GM12891 (cell line): Measurements from ENCODE around the gene LMOD2.

Experiments used
- POLR2A ChIP-seq: IDR thresholded peaks from 2 replicates; pipeline ENCODE4 v1.6.1; 2011; ENCODE audit warnings: low read depth, low read length, control low read depth
- SPI1 ChIP-seq: IDR thresholded peaks from 2 replicates; pipeline ENCODE4 v1.6.1; 2011; ENCODE audit warnings: low read depth, low read length, control low read depth

DNA sequence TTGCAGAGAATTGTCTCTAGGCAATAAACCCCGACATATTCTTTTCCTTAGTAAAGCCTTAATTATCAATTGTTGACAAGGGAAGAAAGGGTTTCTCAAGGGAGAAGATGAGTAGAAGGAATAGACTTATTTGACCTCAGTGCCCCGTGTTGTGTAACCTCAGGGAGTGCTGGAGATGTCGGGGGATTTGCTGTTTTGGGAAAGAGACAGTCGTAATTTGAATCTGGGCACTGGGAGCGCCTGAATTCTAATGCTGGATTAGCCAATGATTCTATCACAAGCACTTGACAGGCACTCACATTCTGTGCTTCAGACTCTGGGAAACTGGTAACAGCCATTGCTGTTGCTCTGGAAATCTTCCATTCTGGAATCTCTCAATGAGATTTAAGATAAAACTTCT is 13.8 kb upstream of the LMOD2 start:
- TF ChIP-seq POLR2A (no peak), SPI1 (no peak)
